ENCODE measurements around the gene CHRDL2. TPM values are rescaled to one million over a fixed set of nuclear protein-coding genes. Genes with fewer than 3 reads are reported as not detected.

CHRDL2 gene
- total RNA-seq, 4 donors from 2014 or later, result 0.19 to 0.97 TPM; not detected in 2

GRCh38 chr11:74693531-74693930 lies 37.7 kb downstream of the CHRDL2 start:
- no peak for TF ChIP-seq POLR2A (IDR thresholded peaks at IDR 0.05)
- TF ChIP-seq, protein P1, sequence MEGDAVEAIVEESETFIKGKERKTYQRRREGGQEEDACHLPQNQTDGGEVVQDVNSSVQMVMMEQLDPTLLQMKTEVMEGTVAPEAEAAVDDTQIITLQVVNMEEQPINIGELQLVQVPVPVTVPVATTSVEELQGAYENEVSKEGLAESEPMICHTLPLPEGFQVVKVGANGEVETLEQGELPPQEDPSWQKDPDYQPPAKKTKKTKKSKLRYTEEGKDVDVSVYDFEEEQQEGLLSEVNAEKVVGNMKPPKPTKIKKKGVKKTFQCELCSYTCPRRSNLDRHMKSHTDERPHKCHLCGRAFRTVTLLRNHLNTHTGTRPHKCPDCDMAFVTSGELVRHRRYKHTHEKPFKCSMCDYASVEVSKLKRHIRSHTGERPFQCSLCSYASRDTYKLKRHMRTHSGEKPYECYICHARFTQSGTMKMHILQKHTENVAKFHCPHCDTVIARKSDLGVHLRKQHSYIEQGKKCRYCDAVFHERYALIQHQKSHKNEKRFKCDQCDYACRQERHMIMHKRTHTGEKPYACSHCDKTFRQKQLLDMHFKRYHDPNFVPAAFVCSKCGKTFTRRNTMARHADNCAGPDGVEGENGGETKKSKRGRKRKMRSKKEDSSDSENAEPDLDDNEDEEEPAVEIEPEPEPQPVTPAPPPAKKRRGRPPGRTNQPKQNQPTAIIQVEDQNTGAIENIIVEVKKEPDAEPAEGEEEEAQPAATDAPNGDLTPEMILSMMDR (IDR thresholded peaks at IDR 0.05), result no peak
- Histone ChIP-seq H3K27me3 (no peaks in the 10 kb centered on the region), H3K9me3 (no peaks in the 10 kb centered on the region), H3K27ac (no peak overlapping the region), H3K36me3 (no peaks in the 10 kb centered on the region), H3K4me3 (no peak overlapping the region), H3K4me1 (peaks cover 3 to 25% (median 16%) of the 10 kb centered on the region in 3 donors)
- DNase-seq, result no peak
- intact Hi-C loops (cut with DNase I), result no loop called here
- WGBS, 2 donors, result 74 to 83% methylated on average over 5 of the region's 5 CpGs

GRCh38 chr11:74691755-74692154 lies 39.5 kb downstream of the CHRDL2 start:
- no peak for TF ChIP-seq POLR2A (IDR thresholded peaks at IDR 0.05)
- TF ChIP-seq, protein P1 (IDR thresholded peaks at IDR 0.05), result no peak
- Histone ChIP-seq H3K4me1 (peaks cover 3 to 13% (median 12%) of the 10 kb centered on the region in 3 donors), H3K36me3 (no peaks in the 10 kb centered on the region), H3K27ac (no peak overlapping the region), H3K27me3 (no peaks in the 10 kb centered on the region), H3K4me3 (no peak overlapping the region), H3K9me3 (no peaks in the 10 kb centered on the region)
- WGBS, 2 donors, result 40 to 90% methylated on average over 2 of the region's 4 CpGs
- intact Hi-C loops (cut with DNase I), result no loop called here
- no peak for DNase-seq

DNA sequence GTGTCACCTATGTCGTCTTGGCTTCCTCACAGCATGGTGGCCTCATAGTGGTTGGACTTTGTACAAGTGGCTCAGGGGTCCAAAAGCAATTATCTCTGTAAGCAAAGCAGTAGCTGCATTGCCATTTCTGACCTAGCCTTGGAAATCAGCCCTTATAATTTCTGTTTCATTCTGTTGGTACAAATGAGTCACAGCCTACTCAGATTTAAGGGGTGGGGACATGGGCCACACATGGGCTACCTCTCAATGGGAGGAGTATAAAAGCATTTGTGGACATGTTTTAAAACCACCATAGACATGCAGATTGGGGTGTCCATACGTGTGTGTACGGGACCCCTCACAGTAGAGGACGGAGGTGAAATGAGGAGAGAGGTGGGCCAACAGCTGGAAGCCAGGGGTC lies 41.6 kb downstream of the CHRDL2 start:
- H3K4me3 ChIP-seq, result no peak overlapping the region
- no peak for DNase-seq
- TF ChIP-seq, protein P1 (IDR thresholded peaks at IDR 0.05), result no peak
- TF ChIP-seq POLR2A (IDR thresholded peaks at IDR 0.05), result no peak
- intact Hi-C loops (cut with DNase I), result no loop called here
- H3K4me1 ChIP-seq, result no peaks in the 10 kb centered on the region
- WGBS, 2 donors, result 83 to 85% methylated on average over 4 of the region's 4 CpGs
- H3K27me3 ChIP-seq, result no peaks in the 10 kb centered on the region
- no peaks in the 10 kb centered on the region for H3K9me3 ChIP-seq
- H3K36me3 ChIP-seq, result no peaks in the 10 kb centered on the region
- no peak overlapping the region for H3K27ac ChIP-seq

DNA sequence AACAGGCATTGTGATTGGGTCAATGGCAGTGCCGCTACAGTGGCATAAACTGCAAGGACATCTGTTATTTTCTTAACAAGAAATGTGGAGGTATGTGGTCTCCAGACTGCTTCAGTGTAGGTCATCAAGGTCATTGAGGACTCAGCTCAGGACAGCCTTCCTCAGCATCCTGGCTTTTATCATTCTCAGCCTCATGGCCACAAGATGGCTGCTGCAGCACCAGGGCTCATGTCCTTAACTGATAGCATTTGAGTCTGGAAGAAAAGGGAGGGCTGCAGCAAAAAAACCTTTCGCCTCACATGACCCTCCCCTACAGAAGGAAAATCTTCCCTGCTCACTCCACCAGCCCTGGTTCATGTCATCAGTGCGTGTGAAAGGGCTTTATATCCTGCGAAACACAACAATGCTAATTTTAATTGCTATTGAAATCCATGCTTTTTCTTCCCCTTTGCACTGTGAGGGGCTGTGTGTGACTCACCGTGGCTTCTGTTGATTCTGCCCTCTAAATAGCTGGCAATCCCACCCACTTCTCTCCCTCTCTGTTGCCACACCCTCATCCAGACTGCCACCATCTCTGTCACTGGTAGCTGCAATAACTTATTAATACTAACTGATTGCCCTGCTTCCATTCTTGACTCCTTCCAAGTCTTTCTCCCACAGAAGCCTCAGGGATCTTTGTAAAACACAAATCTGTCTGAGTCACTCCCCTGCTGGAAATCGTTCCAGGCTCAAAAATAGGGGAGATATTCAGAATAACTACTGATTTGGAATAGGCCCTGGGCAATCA lies 43.8 kb downstream of the CHRDL2 start:
- intact Hi-C loops (cut with DNase I), result no loop called here
- Histone ChIP-seq H3K36me3 (no peaks in the 10 kb centered on the region), H3K9me3 (no peaks in the 10 kb centered on the region), H3K4me1 (peaks cover 4 to 15% (median 7%) of the 10 kb centered on the region in 3 donors), H3K4me3 (no peak overlapping the region), H3K27ac (peak overlapping the region in 1 of 4 donors; percentile 55), H3K27me3 (peaks cover 0 to 16% (median 0%) of the 10 kb centered on the region in 4 donors)
- no peak for TF ChIP-seq POLR2A (IDR thresholded peaks at IDR 0.05)
- TF ChIP-seq, protein P1 (IDR thresholded peaks at IDR 0.05), result no peak
- DNase-seq, result no peak
- WGBS, 2 donors, result 63 to 72% methylated on average over 5 to 6 of the region's 6 CpGs

GRCh38 chr11:74686792-74687191 lies 44.4 kb downstream of the CHRDL2 start:
- no peak for DNase-seq
- H3K4me1 ChIP-seq, result peaks cover 4 to 18% (median 7%) of the 10 kb centered on the region in 3 donors
- WGBS, 2 donors, result 60 to 62% methylated on average over 4 of the region's 4 CpGs
- no peaks in the 10 kb centered on the region for H3K36me3 ChIP-seq
- TF ChIP-seq, protein P1 (IDR thresholded peaks at IDR 0.05), result no peak
- no peak for TF ChIP-seq POLR2A (IDR thresholded peaks at IDR 0.05)
- intact Hi-C loops (cut with DNase I), result no loop called here
- H3K27ac ChIP-seq, result peak overlapping the region in 1 of 4 donors; percentile 21
- H3K9me3 ChIP-seq, result no peaks in the 10 kb centered on the region
- no peak overlapping the region for H3K4me3 ChIP-seq
- peaks cover 0 to 16% (median 0%) of the 10 kb centered on the region in 4 donors for H3K27me3 ChIP-seq
